ENCODE results near the gene KAT5. TPM values are rescaled to one million over a fixed set of nuclear protein-coding genes. Genes with fewer than 3 reads are reported as not detected.

The KAT5 gene
- total and polyA plus RNA-seq, 2 of the 13 experiments (the other 11 are each of a cell fraction or from before 2014, with no cell fraction given) = 35.2 to 48.3 TPM

DNA sequence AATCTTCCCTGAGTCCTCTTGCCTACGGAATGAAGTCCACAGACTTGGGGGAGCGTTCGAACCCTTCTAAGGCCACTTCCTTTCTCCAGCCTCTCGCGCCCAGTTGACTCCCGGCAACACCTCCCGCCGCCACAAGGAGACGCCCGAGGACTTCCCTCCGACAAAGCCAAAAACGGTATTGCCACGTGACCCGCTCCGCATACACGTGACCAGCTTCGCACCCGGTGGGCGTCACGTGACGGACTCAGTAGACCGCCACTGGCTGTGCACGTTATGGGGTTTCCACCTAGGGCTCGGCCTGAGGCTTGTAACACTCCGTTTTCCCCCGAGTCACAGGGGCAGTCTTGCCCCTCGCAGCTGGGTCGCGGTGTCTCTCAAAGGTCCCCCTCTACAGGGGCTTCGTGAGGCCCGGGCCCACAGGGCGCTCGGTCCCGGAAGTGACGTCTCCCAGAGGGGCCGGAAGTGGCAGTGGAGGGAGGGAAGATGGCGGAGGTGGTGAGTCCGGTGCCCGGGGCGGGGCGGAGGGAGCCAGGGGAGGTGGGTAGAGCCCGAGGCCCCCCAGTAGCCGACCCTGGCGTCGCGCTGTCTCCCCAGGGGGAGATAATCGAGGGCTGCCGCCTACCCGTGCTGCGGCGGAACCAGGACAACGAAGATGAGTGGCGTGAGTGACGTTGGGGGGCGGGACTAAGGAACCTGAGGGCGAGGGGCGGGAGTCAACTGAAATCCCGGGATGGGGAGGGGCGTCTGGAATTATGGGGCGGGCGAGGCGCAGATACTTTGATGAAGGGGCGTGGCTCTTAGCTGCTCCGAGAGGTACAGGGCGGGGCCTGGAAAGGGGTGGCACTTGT is at the start of gene KAT5 (continued):
- TF ChIP-seq, protein P1, sequence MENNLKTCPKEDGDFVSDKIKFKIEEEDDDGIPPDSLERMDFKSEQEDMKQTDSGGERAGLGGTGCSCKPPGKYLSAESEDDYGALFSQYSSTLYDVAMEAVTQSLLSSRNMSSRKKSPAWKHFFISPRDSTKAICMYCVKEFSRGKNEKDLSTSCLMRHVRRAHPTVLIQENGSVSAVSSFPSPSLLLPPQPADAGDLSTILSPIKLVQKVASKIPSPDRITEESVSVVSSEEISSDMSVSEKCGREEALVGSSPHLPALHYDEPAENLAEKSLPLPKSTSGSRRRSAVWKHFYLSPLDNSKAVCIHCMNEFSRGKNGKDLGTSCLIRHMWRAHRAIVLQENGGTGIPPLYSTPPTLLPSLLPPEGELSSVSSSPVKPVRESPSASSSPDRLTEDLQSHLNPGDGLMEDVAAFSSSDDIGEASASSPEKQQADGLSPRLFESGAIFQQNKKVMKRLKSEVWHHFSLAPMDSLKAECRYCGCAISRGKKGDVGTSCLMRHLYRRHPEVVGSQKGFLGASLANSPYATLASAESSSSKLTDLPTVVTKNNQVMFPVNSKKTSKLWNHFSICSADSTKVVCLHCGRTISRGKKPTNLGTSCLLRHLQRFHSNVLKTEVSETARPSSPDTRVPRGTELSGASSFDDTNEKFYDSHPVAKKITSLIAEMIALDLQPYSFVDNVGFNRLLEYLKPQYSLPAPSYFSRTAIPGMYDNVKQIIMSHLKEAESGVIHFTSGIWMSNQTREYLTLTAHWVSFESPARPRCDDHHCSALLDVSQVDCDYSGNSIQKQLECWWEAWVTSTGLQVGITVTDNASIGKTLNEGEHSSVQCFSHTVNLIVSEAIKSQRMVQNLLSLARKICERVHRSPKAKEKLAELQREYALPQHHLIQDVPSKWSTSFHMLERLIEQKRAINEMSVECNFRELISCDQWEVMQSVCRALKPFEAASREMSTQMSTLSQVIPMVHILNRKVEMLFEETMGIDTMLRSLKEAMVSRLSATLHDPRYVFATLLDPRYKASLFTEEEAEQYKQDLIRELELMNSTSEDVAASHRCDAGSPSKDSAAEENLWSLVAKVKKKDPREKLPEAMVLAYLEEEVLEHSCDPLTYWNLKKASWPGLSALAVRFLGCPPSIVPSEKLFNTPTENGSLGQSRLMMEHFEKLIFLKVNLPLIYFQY (CRISPR knock-in tag; IDR thresholded peaks at IDR 0.05; ENCODE audit: borderline replicate concordance) = peak; percentile 63; the same call in 1 of the 2 replicates
- TF ChIP-seq, protein P2, sequence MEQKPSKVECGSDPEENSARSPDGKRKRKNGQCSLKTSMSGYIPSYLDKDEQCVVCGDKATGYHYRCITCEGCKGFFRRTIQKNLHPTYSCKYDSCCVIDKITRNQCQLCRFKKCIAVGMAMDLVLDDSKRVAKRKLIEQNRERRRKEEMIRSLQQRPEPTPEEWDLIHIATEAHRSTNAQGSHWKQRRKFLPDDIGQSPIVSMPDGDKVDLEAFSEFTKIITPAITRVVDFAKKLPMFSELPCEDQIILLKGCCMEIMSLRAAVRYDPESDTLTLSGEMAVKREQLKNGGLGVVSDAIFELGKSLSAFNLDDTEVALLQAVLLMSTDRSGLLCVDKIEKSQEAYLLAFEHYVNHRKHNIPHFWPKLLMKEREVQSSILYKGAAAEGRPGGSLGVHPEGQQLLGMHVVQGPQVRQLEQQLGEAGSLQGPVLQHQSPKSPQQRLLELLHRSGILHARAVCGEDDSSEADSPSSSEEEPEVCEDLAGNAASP (CRISPR knock-in tag; IDR thresholded peaks at IDR 0.05; ENCODE audit: borderline replicate concordance) = peak; percentile 54; the same call in 1 of the 2 replicates
- TF ChIP-seq ZBTB42 (CRISPR knock-in tag; IDR thresholded peaks at IDR 0.05) = peak; percentile 73; the same call in 1 of the 2 replicates
- TF ChIP-seq ZNF567 (CRISPR knock-in tag; IDR thresholded peaks at IDR 0.05; ENCODE audit: borderline replicate concordance) = peak; percentile 37; the same call in 1 of the 2 replicates
- peak; percentile 91 for TF ChIP-seq TGIF2 (CRISPR knock-in tag; IDR thresholded peaks at IDR 0.05)
- TF ChIP-seq ZNF773 (CRISPR knock-in tag; IDR thresholded peaks at IDR 0.05; ENCODE audit: borderline replicate concordance) = 0 out of 2 replicates have a peak, but pooled peaks have one; percentile 56
- peak; percentile 93 for TF ChIP-seq THAP11 (CRISPR knock-in tag; IDR thresholded peaks at IDR 0.05)
- peak; percentile 71; the same call in 1 of the 2 replicates for TF ChIP-seq MED13 (CRISPR knock-in tag; IDR thresholded peaks at IDR 0.05)
- TF ChIP-seq ARNT (IDR thresholded peaks at IDR 0.05) = no peak
- TF ChIP-seq ZBTB7B (CRISPR knock-in tag; IDR thresholded peaks at IDR 0.05) = 0 out of 2 replicates have a peak, but pooled peaks have one; percentile 15
- TF ChIP-seq, protein P3, sequence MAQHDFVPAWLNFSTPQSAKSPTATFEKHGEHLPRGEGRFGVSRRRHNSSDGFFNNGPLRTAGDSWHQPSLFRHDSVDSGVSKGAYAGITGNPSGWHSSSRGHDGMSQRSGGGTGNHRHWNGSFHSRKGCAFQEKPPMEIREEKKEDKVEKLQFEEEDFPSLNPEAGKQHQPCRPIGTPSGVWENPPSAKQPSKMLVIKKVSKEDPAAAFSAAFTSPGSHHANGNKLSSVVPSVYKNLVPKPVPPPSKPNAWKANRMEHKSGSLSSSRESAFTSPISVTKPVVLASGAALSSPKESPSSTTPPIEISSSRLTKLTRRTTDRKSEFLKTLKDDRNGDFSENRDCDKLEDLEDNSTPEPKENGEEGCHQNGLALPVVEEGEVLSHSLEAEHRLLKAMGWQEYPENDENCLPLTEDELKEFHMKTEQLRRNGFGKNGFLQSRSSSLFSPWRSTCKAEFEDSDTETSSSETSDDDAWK (CRISPR knock-in tag; IDR thresholded peaks at IDR 0.05) = no peak
- TF ChIP-seq PHB2 (IDR thresholded peaks at IDR 0.05; ENCODE audit: partially characterized antibody) = no peak
- TF ChIP-seq NFATC3 (CRISPR knock-in tag; IDR thresholded peaks at IDR 0.05) = peak; percentile 86
